GM12892 (cell line): Measurements from ENCODE around the gene CDH26.

Experiments
- POLR2A ChIP-seq: IDR thresholded peaks from 2 replicates; pipeline ENCODE4 v1.6.1; 2011; ENCODE audit warnings: low read depth, low read length, control low read depth
- POLR2AphosphoS5 ChIP-seq: IDR thresholded peaks from 2 replicates; pipeline ENCODE4 v1.6.1; 2011; ENCODE audit warnings: low read depth, low read length, control low read depth
- TAF1 ChIP-seq: IDR thresholded peaks from 2 replicates; pipeline ENCODE4 v1.6.1; 2011; ENCODE audit warnings: low read depth, mild to moderate bottlenecking, control low read depth, low read length, borderline replicate concordance

DNA sequence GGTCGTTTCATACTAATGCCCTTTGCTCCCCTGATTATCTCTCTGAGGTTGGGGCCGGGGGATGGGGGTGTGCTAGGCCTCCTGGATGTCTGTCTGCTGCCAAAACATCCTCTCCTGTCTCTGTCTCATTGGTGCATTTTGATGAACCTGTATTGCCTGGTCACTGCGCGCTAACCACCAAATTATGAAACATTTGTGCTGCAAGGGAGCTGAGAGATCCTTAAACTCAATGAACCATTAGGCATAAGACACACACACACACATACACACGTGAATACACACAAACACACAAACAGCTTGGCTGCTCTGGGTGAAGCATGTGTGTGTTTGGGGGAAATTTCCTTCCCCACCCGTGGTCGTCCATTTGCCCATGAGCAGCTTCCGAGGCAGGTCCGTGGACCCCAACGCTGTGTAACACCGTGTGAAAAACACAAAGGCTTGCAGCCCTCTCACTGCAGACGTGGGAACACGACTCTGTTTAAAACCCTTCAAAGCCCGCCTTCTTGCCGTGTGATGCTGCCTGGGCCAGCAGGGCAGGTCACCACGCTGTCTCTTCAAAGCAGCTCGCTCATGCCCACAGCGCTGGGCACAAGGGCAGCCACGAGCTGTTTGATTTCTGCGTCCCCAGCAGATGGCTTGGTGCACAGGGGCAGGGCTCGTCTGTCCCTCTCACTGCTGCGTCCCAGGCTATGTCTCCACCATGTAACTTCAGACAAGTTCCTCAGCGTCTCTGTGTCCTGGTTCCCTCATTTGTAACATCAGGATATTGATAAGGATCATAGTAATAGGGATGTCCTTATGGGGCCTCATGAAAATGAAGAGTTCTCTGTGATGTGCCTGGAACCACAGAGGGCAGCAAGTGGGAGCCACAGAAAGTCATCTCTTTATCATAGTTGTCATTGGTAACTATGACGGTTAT is 96.8 kb downstream of the CDH26 start:
- TF ChIP-seq POLR2AphosphoS5 (no peak), POLR2A (no peak), TAF1 (no peak)
